HG02798 (cell line): ENCODE data around the gene LNP1.
A peak's percentile ranks its signal among the peaks of the same experiment; 100 is the strongest.

Source experiments
- ATAC-seq: cut with Tn5 transposase; IDR thresholded peaks from one replicate; pipeline ENCODE4 v1.9.1; 2021; ENCODE audit warnings: mild to moderate bottlenecking; ENCODE audit not compliant: unreplicated experiment, poor library complexity

The LNP1 gene

GRCh38 chr3:100396967-100397366 lies 4.4 kb upstream of the LNP1 start:
- ATAC-seq: no peak

- no peak for ATAC-seq
These were observed 1.8 kb upstream of the LNP1 start for GRCh38 chr3:100399341-100400071.

GRCh38 chr3:100400419-100400779 lies 940 bp upstream of the LNP1 start:
- ATAC-seq: peak; percentile 14

GRCh38 chr3:100401674-100402041 lies 319 bp downstream of the LNP1 start:
- peak; percentile 12 for ATAC-seq

- no peak for ATAC-seq
These were observed 917 bp downstream of the LNP1 start for GRCh38 chr3:100402256-100402655.

- ATAC-seq: no peak
These were observed 1.6 kb downstream of the LNP1 start for GRCh38 chr3:100402891-100403290.

- no peak for ATAC-seq
These were observed 2.3 kb downstream of the LNP1 start for GRCh38 chr3:100403362-100404249.

- ATAC-seq: no peak
These were observed 2.9 kb downstream of the LNP1 start for GRCh38 chr3:100404250-100404548.

- ATAC-seq: no peak
These were observed 5.8 kb downstream of the LNP1 start for GRCh38 chr3:100407164-100407563.

- no peak for ATAC-seq
These were observed 6.7 kb downstream of the LNP1 start for GRCh38 chr3:100407977-100408532.

GRCh38 chr3:100411091-100411982 lies 10.0 kb downstream of the LNP1 start:
- no peak for ATAC-seq

- ATAC-seq: no peak
These were observed 11.7 kb downstream of the LNP1 start for GRCh38 chr3:100412912-100413590.

- no peak for ATAC-seq
These were observed 12.3 kb downstream of the LNP1 start for GRCh38 chr3:100413613-100414012.

GRCh38 chr3:100416176-100416575 lies 14.8 kb downstream of the LNP1 start:
- no peak for ATAC-seq

- ATAC-seq: no peak
These were observed 15.5 kb downstream of the LNP1 start for GRCh38 chr3:100416863-100417262.

- no peak for ATAC-seq
These were observed 18.1 kb downstream of the LNP1 start for GRCh38 chr3:100419406-100419805.

GRCh38 chr3:100420885-100421284 lies 19.5 kb downstream of the LNP1 start:
- no peak for ATAC-seq

- no peak for ATAC-seq
These were observed 22.3 kb downstream of the LNP1 start for GRCh38 chr3:100423611-100424010.

GRCh38 chr3:100424261-100424660 lies 22.9 kb downstream of the LNP1 start:
- no peak for ATAC-seq

GRCh38 chr3:100425316-100425715 lies 24.0 kb downstream of the LNP1 start:
- ATAC-seq: no peak
